GM12878 (cell line): ENCODE data around the gene ZNF334. TPM values are rescaled to one million over a fixed set of nuclear protein-coding genes. Genes with fewer than 3 reads are reported as not detected.

Source experiments
- BHLHE40 ChIP-seq, 2 experiments: fragments of 450-650 bp in 1 of 2; IDR thresholded peaks; 2 replicates each; pipeline ENCODE4 v1.6.1; 2011 to 2017; ENCODE audit warnings: low read depth in 2 of 2, borderline replicate concordance in 1 of 2, improper control_type of control experiment in 1 of 2, low read length in 1 of 2, mild to moderate bottlenecking in 1 of 2
- EP300 ChIP-seq, 2 experiments: fragments of 150-350 bp in 1 of 2; IDR thresholded peaks; 2 replicates each; pipeline ENCODE4 v1.6.1; 2011 to 2012; ENCODE audit warnings: low read depth in 2 of 2, low read length in 2 of 2, borderline replicate concordance in 1 of 2, improper control_type of control experiment in 1 of 2, inconsistent platforms in 1 of 2; ENCODE audit not compliant: control insufficient read depth in 1 of 2
- ESRRA ChIP-seq: IDR thresholded peaks from 2 replicates; pipeline ENCODE4 v1.6.1; 2012; ENCODE audit warnings: mild to moderate bottlenecking, low read length, improper control_type of control experiment
- FOS ChIP-seq: IDR thresholded peaks from 3 replicates; pipeline ENCODE4 v1.6.1; 2011; ENCODE audit warnings: borderline replicate concordance; ENCODE audit not compliant: insufficient read length; ENCODE audit errors: extremely low read depth
- SIN3A ChIP-seq: IDR thresholded peaks from 2 replicates; pipeline ENCODE4 v1.6.1; 2012; ENCODE audit warnings: low read depth, low read length, improper control_type of control experiment
- SUPT20H ChIP-seq: IDR thresholded peaks from 2 replicates; pipeline ENCODE4 v1.6.1; 2011; ENCODE audit warnings: low read depth, mild to moderate bottlenecking, low read length, moderate library complexity, borderline replicate concordance; ENCODE audit not compliant: control insufficient read depth
- ZBED1 ChIP-seq: IDR thresholded peaks from 2 replicates; pipeline ENCODE4 v1.6.1; 2016; ENCODE audit warnings: borderline replicate concordance
- ZNF217 ChIP-seq: fragments of 450-650 bp; IDR thresholded peaks from 2 replicates; pipeline ENCODE4 v1.6.1; 2017; ENCODE audit warnings: antibody characterized with exemption, mild to moderate bottlenecking
- polyA plus RNA-seq, 11 experiments: library from polyadenylated mRNA; depleted of rRNA in 4 of 11; unstranded in 6 of 11; stranded (reverse) in 5 of 11; fragments of >200 nt; fragmentation: Nextera tagmentation in 4 of 11; fragmentation: Illumina TruSeq in 1 of 11; extraction: Ambion mirVana in 4 of 11; extraction: Trizol in 1 of 11; gene quantifications; 1 replicate in 1 of 11; 2 replicates in 10 of 11; pipeline versions ENCODE4 v1.2.1 to v1.2.3, GENCODE V29; 2011 to 2016; ENCODE audit warnings: inconsistent platforms in 2 of 11, missing spikeins in 2 of 11, low read depth in 1 of 11
- total RNA-seq, 4 experiments: library from RNA; depleted of rRNA in 3 of 4; stranded (reverse); fragments of >200 nt in 3 of 4; fragmentation: Illumina TruSeq in 1 of 4; extraction: Trizol in 1 of 4; gene quantifications; 2 replicates each; pipeline versions ENCODE4 v1.2.1 to v1.2.3, GENCODE V29; 2013 to 2021
- TF ChIP-seq, protein P1 (sequence below): IDR thresholded peaks from 2 replicates; pipeline ENCODE4 v1.6.1; 2012; ENCODE audit warnings: mild to moderate bottlenecking, low read depth, low read length
- TF ChIP-seq, protein P2 (sequence below): IDR thresholded peaks from 2 replicates; pipeline ENCODE4 v1.6.1; 2012; ENCODE audit warnings: low read depth, low read length, improper control_type of control experiment

The ZNF334 gene
- total and polyA plus RNA-seq, 10 of the 15 experiments (the other 5 are each of a cell fraction or from before 2014, with no cell fraction given), result 0.08 to 2.0 (median 1.2) TPM

DNA sequence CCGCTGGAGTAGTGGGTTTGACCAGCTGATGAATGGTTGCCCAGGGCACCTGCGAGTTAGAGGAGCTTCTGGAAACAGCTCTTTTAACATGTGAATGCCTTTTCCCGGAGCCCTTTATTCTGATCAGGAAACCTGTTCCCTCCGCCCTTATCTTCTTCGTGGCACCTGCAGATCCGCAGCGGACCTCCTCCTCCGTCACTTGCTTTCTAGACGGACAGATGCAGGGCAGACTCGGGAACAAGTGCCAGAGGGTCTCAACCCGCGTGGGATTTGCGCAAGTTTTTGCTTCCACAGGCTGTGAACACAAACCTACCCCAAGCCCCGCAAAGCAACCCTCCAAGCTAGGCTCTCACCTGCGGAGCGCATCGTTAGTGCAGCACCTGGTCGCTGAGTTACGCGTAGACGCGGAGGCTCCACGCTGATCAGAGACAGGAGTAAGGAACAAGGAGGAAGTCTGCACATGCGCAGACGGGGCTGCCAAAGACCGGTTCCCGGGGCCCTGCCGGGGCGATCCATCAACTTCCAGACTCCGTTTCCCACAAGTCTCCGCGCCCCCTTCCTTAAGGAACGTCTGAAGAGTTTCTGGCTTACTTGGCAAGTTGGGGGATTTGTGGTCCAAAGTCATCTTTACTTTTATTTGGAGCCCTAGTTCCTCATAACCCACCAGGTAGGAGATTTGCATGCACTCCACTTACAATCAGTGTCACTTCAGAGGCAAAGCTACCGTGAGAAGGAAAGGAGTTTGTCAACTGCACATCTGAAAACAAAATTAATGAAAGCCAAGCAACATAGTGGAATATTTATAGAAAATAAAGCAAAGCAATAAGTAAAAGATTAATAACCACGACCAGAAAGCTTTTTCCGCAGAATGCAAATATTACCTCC lies 54.3 kb downstream of the ZNF334 start (continued):
- TF ChIP-seq SUPT20H (no peak), SIN3A (no peak), EP300 (IDR thresholded peaks at IDR 0.05; ENCODE audit: borderline replicate concordance in 1 of 2, control insufficient read depth in 1 of 2, low read depth in 2 of 2, low read length in 2 of 2) (no peak), ESRRA (no peak), ZBED1 (no peak), ZNF217 (no peak), FOS (no peak), BHLHE40 (IDR thresholded peaks at IDR 0.05; ENCODE audit: borderline replicate concordance in 1 of 2, low read depth in 2 of 2, low read length in 1 of 2) (no peak)
- TF ChIP-seq, protein P1, sequence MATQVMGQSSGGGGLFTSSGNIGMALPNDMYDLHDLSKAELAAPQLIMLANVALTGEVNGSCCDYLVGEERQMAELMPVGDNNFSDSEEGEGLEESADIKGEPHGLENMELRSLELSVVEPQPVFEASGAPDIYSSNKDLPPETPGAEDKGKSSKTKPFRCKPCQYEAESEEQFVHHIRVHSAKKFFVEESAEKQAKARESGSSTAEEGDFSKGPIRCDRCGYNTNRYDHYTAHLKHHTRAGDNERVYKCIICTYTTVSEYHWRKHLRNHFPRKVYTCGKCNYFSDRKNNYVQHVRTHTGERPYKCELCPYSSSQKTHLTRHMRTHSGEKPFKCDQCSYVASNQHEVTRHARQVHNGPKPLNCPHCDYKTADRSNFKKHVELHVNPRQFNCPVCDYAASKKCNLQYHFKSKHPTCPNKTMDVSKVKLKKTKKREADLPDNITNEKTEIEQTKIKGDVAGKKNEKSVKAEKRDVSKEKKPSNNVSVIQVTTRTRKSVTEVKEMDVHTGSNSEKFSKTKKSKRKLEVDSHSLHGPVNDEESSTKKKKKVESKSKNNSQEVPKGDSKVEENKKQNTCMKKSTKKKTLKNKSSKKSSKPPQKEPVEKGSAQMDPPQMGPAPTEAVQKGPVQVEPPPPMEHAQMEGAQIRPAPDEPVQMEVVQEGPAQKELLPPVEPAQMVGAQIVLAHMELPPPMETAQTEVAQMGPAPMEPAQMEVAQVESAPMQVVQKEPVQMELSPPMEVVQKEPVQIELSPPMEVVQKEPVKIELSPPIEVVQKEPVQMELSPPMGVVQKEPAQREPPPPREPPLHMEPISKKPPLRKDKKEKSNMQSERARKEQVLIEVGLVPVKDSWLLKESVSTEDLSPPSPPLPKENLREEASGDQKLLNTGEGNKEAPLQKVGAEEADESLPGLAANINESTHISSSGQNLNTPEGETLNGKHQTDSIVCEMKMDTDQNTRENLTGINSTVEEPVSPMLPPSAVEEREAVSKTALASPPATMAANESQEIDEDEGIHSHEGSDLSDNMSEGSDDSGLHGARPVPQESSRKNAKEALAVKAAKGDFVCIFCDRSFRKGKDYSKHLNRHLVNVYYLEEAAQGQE, result no peak
- TF ChIP-seq, protein P2, sequence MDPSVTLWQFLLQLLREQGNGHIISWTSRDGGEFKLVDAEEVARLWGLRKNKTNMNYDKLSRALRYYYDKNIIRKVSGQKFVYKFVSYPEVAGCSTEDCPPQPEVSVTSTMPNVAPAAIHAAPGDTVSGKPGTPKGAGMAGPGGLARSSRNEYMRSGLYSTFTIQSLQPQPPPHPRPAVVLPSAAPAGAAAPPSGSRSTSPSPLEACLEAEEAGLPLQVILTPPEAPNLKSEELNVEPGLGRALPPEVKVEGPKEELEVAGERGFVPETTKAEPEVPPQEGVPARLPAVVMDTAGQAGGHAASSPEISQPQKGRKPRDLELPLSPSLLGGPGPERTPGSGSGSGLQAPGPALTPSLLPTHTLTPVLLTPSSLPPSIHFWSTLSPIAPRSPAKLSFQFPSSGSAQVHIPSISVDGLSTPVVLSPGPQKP, result no peak
